PC-3 (cell line): ENCODE measurements around the gene SDHAF1. TPM values are rescaled to one million over a fixed set of nuclear protein-coding genes. Genes with fewer than 3 reads are reported as not detected.
"Not testable (repeated sequence)": the region's sequence is repeated elsewhere in the genome, so short reads cannot be mapped to it uniquely, and the experiment has no call there.

Experiments used
- ATAC-seq: fragments of 200-7000 bp; cut with Tn5 transposase; 2 replicates; pipeline ENCODE4 v1.9.1; 2020; ENCODE audit warnings: mild to moderate bottlenecking, moderate library complexity
- BruUV-seq: library from RNA; stranded (reverse); fragments of 400-500 nt; replicated peaks from 2 replicates; lab custom pipeline; 2021; lab: Mats Ljungman, UMichigan
- CTCF ChIA-PET: fragments of 300-600 bp; sonication (Branson Sonifier 250); formaldehyde crosslinking; loops from one replicate; lab custom pipeline; 2022; ENCODE audit warnings: antibody characterized with exemption; lab: Charles Lee
- POLR2A ChIA-PET: fragments of 300-600 bp; sonication (Branson Sonifier 250); formaldehyde crosslinking; loops from one replicate; lab custom pipeline; 2022; ENCODE audit warnings: antibody characterized with exemption; ENCODE audit not compliant: unreplicated experiment; lab: Charles Lee
- DNase-seq: peaks from one replicate; pipeline ENCODE4 v3.0.0-alpha.2; 2015
- H2AFZ ChIP-seq: fragments of 300-600 bp; sonication (generic); 2 replicates; pipeline ENCODE4 v1.6.0; 2016; ENCODE audit warnings: antibody characterized with exemption, low read length
- H3F3A ChIP-seq: fragments of 300-600 bp; sonication (generic); one replicate; pipeline ENCODE4 v1.6.0; 2017; ENCODE audit warnings: antibody characterized with exemption, low read length, control low read depth, mild to moderate bottlenecking; ENCODE audit not compliant: unreplicated experiment
- H3K27ac ChIP-seq: fragments of 300-600 bp; sonication (generic); 2 replicates; pipeline ENCODE4 v1.5.1; 2016; ENCODE audit warnings: mild to moderate bottlenecking, low read length
- H3K27me3 ChIP-seq: fragments of 300-600 bp; sonication (generic); 2 replicates; pipeline ENCODE4 v1.6.1; 2016; ENCODE audit warnings: low read length, mixed read lengths
- H3K36me3 ChIP-seq: fragments of 300-600 bp; sonication (generic); 2 replicates; pipeline ENCODE4 v1.6.1; 2016; ENCODE audit warnings: low read depth, mixed run types, low read length, mixed read lengths
- H3K4me1 ChIP-seq: fragments of 300-600 bp; sonication (generic); 2 replicates; pipeline ENCODE4 v1.5.1; 2016; ENCODE audit warnings: low read length; ENCODE audit not compliant: insufficient read depth
- H3K4me2 ChIP-seq: fragments of 300-600 bp; sonication (generic); 2 replicates; pipeline ENCODE4 v1.6.0; 2016; ENCODE audit warnings: low read length
- H3K4me3 ChIP-seq: fragments of 300-600 bp; sonication (generic); 2 replicates; pipeline ENCODE4 v1.5.1; 2016; ENCODE audit warnings: mild to moderate bottlenecking, low read length, mixed read lengths
- H3K79me2 ChIP-seq: fragments of 300-600 bp; sonication (generic); 2 replicates; pipeline ENCODE4 v1.6.1; 2017; ENCODE audit warnings: low read length, mixed read lengths
- H3K9ac ChIP-seq: fragments of 300-600 bp; sonication (generic); 2 replicates; pipeline ENCODE4 v1.6.0; 2016; ENCODE audit warnings: mild to moderate bottlenecking, low read length
- H3K9me2 ChIP-seq: fragments of 300-600 bp; sonication (generic); replicated peaks from 2 replicates; pipeline ENCODE4 v1.6.1; 2016; ENCODE audit warnings: mixed run types, low read length, mixed read lengths
- H3K9me3 ChIP-seq: fragments of 300-600 bp; sonication (generic); 2 replicates; pipeline ENCODE4 v1.6.1; 2016; ENCODE audit warnings: low read length, mixed read lengths
- H4K20me1 ChIP-seq: fragments of 300-600 bp; sonication (generic); 2 replicates; pipeline ENCODE4 v1.6.1; 2016; ENCODE audit warnings: low read length, mixed read lengths
- EZH2 ChIP-seq: fragments of 300-600 bp; sonication (generic); IDR thresholded peaks from one replicate; pipeline ENCODE4 v1.6.1; 2017; ENCODE audit warnings: antibody characterized with exemption, mild to moderate bottlenecking, low read length; ENCODE audit not compliant: unreplicated experiment
- EZH2phosphoT487 ChIP-seq: fragments of 300-600 bp; sonication (generic); IDR thresholded peaks from 2 replicates; pipeline ENCODE4 v1.6.1; 2018; ENCODE audit warnings: mild to moderate bottlenecking, antibody characterized with exemption, low read length, borderline replicate concordance
- intact Hi-C: fragments of 100-400 bp; cut with micrococcal nuclease; formaldehyde crosslinking; loops from 2 replicates; pipeline ENCODE4 v1.9.0; 2023
- total RNA-seq: library from RNA; depleted of rRNA; stranded (reverse); fragments of >200 nt; gene quantifications from 2 replicates; pipeline ENCODE4 v1.2.3, GENCODE V29; 2014
- TF ChIP-seq, protein P1 (sequence below): fragments of 300-600 bp; sonication (generic); conservative IDR thresholded peaks from 2 replicates; pipeline ENCODE4 v1.5.1; 2017; ENCODE audit warnings: antibody characterized with exemption, low read depth, mild to moderate bottlenecking, low read length

Gene SDHAF1
- total RNA-seq, 1 experiment from 2014 or later: 24.5 TPM

GRCh38 chr19:35977446-35978222 is 17.4 kb upstream of the SDHAF1 start:
- no peaks in the 10 kb centered on the region for H3K36me3 ChIP-seq
- H3K9ac ChIP-seq: no peak overlapping the region
- BruUV-seq: no TSS peak
- TF ChIP-seq EZH2 (no peak), EZH2phosphoT487 (no peak)
- TF ChIP-seq, protein P1, sequence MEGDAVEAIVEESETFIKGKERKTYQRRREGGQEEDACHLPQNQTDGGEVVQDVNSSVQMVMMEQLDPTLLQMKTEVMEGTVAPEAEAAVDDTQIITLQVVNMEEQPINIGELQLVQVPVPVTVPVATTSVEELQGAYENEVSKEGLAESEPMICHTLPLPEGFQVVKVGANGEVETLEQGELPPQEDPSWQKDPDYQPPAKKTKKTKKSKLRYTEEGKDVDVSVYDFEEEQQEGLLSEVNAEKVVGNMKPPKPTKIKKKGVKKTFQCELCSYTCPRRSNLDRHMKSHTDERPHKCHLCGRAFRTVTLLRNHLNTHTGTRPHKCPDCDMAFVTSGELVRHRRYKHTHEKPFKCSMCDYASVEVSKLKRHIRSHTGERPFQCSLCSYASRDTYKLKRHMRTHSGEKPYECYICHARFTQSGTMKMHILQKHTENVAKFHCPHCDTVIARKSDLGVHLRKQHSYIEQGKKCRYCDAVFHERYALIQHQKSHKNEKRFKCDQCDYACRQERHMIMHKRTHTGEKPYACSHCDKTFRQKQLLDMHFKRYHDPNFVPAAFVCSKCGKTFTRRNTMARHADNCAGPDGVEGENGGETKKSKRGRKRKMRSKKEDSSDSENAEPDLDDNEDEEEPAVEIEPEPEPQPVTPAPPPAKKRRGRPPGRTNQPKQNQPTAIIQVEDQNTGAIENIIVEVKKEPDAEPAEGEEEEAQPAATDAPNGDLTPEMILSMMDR: 0 out of 2 replicates have a peak, but pooled peaks have one; percentile 25
- H3K27ac ChIP-seq: no peak overlapping the region
- intact Hi-C loops: no loop called here
- H2AFZ ChIP-seq: no peak overlapping the region
- no peaks in the 10 kb centered on the region for H4K20me1 ChIP-seq
- DNase-seq: no peak
- CTCF ChIA-PET: no interaction called here
- H3K4me2 ChIP-seq: no peak overlapping the region
- H3K4me3 ChIP-seq: no peak overlapping the region
- H3K9me3 ChIP-seq: no peaks in the 10 kb centered on the region
- POLR2A ChIA-PET: no interaction called here
- H3F3A ChIP-seq: no peaks in the 10 kb centered on the region
- no peaks in the 10 kb centered on the region for H3K79me2 ChIP-seq
- H3K27me3 ChIP-seq: no peaks in the 10 kb centered on the region
- no peaks in the 10 kb centered on the region for H3K4me1 ChIP-seq
- no peaks in the 10 kb centered on the region for H3K9me2 ChIP-seq
- ATAC-seq: no peak

GRCh38 chr19:35978271-35978670 is 16.7 kb upstream of the SDHAF1 start:
- no peaks in the 10 kb centered on the region for H3K4me1 ChIP-seq
- H3K9me2 ChIP-seq: no peaks in the 10 kb centered on the region
- intact Hi-C loops: no loop called here
- no peak overlapping the region for H3K9ac ChIP-seq
- H3K9me3 ChIP-seq: no peaks in the 10 kb centered on the region
- DNase-seq (no peak), ATAC-seq (no peak)
- H3K4me2 ChIP-seq: no peak overlapping the region
- no peak overlapping the region for H2AFZ ChIP-seq
- ChIA-PET CTCF (no interaction called here), POLR2A (no interaction called here)
- no peaks in the 10 kb centered on the region for H4K20me1 ChIP-seq
- no peak overlapping the region for H3K4me3 ChIP-seq
- H3K79me2 ChIP-seq: no peaks in the 10 kb centered on the region
- H3K36me3 ChIP-seq: no peaks in the 10 kb centered on the region
- BruUV-seq: no TSS peak
- no peaks in the 10 kb centered on the region for H3F3A ChIP-seq
- no peak overlapping the region for H3K27ac ChIP-seq
- H3K27me3 ChIP-seq: no peaks in the 10 kb centered on the region
- TF ChIP-seq EZH2 (no peak), EZH2phosphoT487 (no peak)
- TF ChIP-seq, protein P1: no peak

GRCh38 chr19:35978832-35979365 is 16.1 kb upstream of the SDHAF1 start:
- H3K4me3 ChIP-seq: no peak overlapping the region
- POLR2A ChIA-PET: no interaction called here
- no peaks in the 10 kb centered on the region for H3K9me3 ChIP-seq
- DNase-seq (no peak), ATAC-seq (no peak)
- no peaks in the 10 kb centered on the region for H3K9me2 ChIP-seq
- no peaks in the 10 kb centered on the region for H3K36me3 ChIP-seq
- H3K4me1 ChIP-seq: no peaks in the 10 kb centered on the region
- CTCF ChIA-PET: no interaction called here
- H3K9ac ChIP-seq: no peak overlapping the region
- TF ChIP-seq, protein P1: no peak
- TF ChIP-seq EZH2 (no peak), EZH2phosphoT487 (no peak)
- H4K20me1 ChIP-seq: no peaks in the 10 kb centered on the region
- H3K27ac ChIP-seq: no peak overlapping the region
- H2AFZ ChIP-seq: no peak overlapping the region
- no peaks in the 10 kb centered on the region for H3K79me2 ChIP-seq
- H3K27me3 ChIP-seq: no peaks in the 10 kb centered on the region
- intact Hi-C loops: no loop called here
- no peaks in the 10 kb centered on the region for H3F3A ChIP-seq
- no peak overlapping the region for H3K4me2 ChIP-seq
- BruUV-seq: no TSS peak

DNA sequence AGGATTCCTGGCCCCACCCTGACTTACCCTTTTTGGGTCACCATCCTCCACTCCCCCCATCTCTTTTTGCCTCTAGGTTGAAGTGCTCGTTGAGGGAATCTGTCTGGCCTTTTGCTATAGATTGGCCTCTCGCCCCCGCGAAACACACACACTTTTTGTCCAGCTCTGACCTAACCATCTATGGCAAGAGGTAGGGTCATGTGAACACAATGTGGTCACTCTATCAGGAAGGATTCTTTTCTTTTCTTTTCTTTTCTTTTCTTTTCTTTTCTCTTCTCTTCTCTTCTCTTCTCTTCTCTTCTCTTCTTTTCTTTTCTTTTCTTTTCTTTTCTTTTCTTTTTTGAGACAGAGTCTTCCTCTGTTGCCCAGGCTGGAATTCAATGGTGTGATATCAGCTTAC is 14.0 kb upstream of the SDHAF1 start:
- H3K9ac ChIP-seq, intact Hi-C loops, H3K79me2 ChIP-seq, H3K36me3 ChIP-seq, H3K4me2 ChIP-seq, H3K4me3 ChIP-seq, H3K9me2 ChIP-seq, DNase-seq, H3K27me3 ChIP-seq, H3K4me1 ChIP-seq, CTCF ChIA-PET, H4K20me1 ChIP-seq, H3K9me3 ChIP-seq, H3F3A ChIP-seq, BruUV-seq, H3K27ac ChIP-seq, POLR2A ChIA-PET, H2AFZ ChIP-seq, ATAC-seq: not testable (repeated sequence)
